Kidney tubule cell (primary cell): ENCODE measurements around the gene SCAND1.
"Not testable (repeated sequence)": the region's sequence is repeated elsewhere in the genome, so short reads cannot be mapped to it uniquely, and the experiment has no call there.

ENCODE experiments used
- DNase-seq: peaks from one replicate; pipeline ENCODE4 v3.0.0-alpha.2; 2018; ENCODE audit warnings: low spot score

SCAND1 gene

GRCh38 chr20:35959291-35959690, 5.0 kb upstream of the SCAND1 start:
- not testable (repeated sequence) for DNase-seq

GRCh38 chr20:35956616-35957015, 2.3 kb upstream of the SCAND1 start:
- no peak for DNase-seq

GRCh38 chr20:35954907-35955251, 577 bp upstream of the SCAND1 start:
- DNase-seq = peak; percentile 53

GRCh38 chr20:35953387-35954199, 709 bp downstream of the SCAND1 start:
- DNase-seq = peak; percentile 51

- peak; percentile 48 for DNase-seq
Observed at GRCh38 chr20:35952480-35953386, 1.6 kb downstream of the SCAND1 start.

- not testable (repeated sequence) for DNase-seq
Observed at GRCh38 chr20:35952080-35952479, 2.2 kb downstream of the SCAND1 start.

- no peak for DNase-seq
Observed at GRCh38 chr20:35950093-35950492, 4.2 kb downstream of the SCAND1 start.

GRCh38 chr20:35947907-35948306, 6.4 kb downstream of the SCAND1 start:
- no peak for DNase-seq

- peak; percentile 45 for DNase-seq
Observed at GRCh38 chr20:35947489-35947888, 6.8 kb downstream of the SCAND1 start.

- no peak for DNase-seq
Observed at GRCh38 chr20:35942243-35942642, 12.1 kb downstream of the SCAND1 start.

GRCh38 chr20:35941620-35942019, 12.7 kb downstream of the SCAND1 start:
- no peak for DNase-seq

- no peak for DNase-seq
Observed at GRCh38 chr20:35939264-35939663, 15.0 kb downstream of the SCAND1 start.

- DNase-seq = no peak
Observed at GRCh38 chr20:35934050-35934449, 20.3 kb downstream of the SCAND1 start.

- DNase-seq = no peak
Observed at GRCh38 chr20:35929301-35929700, 25.0 kb downstream of the SCAND1 start.

- no peak for DNase-seq
Observed at GRCh38 chr20:35920523-35920922, 33.8 kb downstream of the SCAND1 start.

GRCh38 chr20:35918021-35918420, 36.3 kb downstream of the SCAND1 start:
- DNase-seq = no peak

GRCh38 chr20:35917077-35917476, 37.2 kb downstream of the SCAND1 start:
- no peak for DNase-seq

GRCh38 chr20:35912881-35913280, 41.4 kb downstream of the SCAND1 start:
- no peak for DNase-seq

GRCh38 chr20:35910254-35910653, 44.0 kb downstream of the SCAND1 start:
- no peak for DNase-seq

GRCh38 chr20:35909796-35910195, 44.5 kb downstream of the SCAND1 start:
- DNase-seq = no peak

- DNase-seq = no peak
Observed at GRCh38 chr20:35909176-35909575, 45.1 kb downstream of the SCAND1 start.

- DNase-seq = no peak
Observed at GRCh38 chr20:35908007-35908406, 46.3 kb downstream of the SCAND1 start.
